DOHH2 (cell line): Measurements from ENCODE around the gene LMTK2.

Experiments
- H3F3A ChIP-seq: fragments of 200-600 bp; sonication (generic), shearing (Covaris generic); 2 replicates; pipeline ENCODE4 v1.6.0; 2016; ENCODE audit warnings: antibody characterized with exemption, mild to moderate bottlenecking; ENCODE audit not compliant: control insufficient read depth, insufficient read depth
- H3K27ac ChIP-seq: fragments of 200-600 bp; sonication (generic); 2 replicates; pipeline ENCODE4 v1.5.1; 2014; ENCODE audit warnings: low read depth, mild to moderate bottlenecking, low read length, moderate library complexity
- H3K27me3 ChIP-seq: fragments of 200-600 bp; sonication (generic); 2 replicates; pipeline ENCODE4 v1.6.1; 2014; ENCODE audit warnings: mild to moderate bottlenecking, low read length, mixed read lengths; ENCODE audit not compliant: control insufficient read depth
- H3K36me3 ChIP-seq: fragments of 200-600 bp; sonication (generic); 2 replicates; pipeline ENCODE4 v1.6.1; 2014; ENCODE audit warnings: mild to moderate bottlenecking, low read length, moderate library complexity, mixed read lengths; ENCODE audit not compliant: control insufficient read depth
- H3K4me1 ChIP-seq: fragments of 200-600 bp; sonication (generic); 2 replicates; pipeline ENCODE4 v1.6.1; 2014; ENCODE audit warnings: mild to moderate bottlenecking, low read length, mixed read lengths; ENCODE audit not compliant: control insufficient read depth
- H3K4me2 ChIP-seq: fragments of 200-600 bp; sonication (generic); 2 replicates; pipeline ENCODE4 v1.6.0; 2014; ENCODE audit warnings: mild to moderate bottlenecking, low read length, moderate library complexity
- H3K4me3 ChIP-seq: fragments of 200-600 bp; sonication (generic); 2 replicates; pipeline ENCODE4 v1.5.1; 2014; ENCODE audit warnings: mild to moderate bottlenecking, low read length, mixed read lengths
- H3K79me2 ChIP-seq: fragments of 200-600 bp; sonication (generic); 2 replicates; pipeline ENCODE4 v1.6.1; 2014; ENCODE audit warnings: mild to moderate bottlenecking, low read length, mixed read lengths; ENCODE audit not compliant: control insufficient read depth
- H3K9me2 ChIP-seq: fragments of 200-600 bp; sonication (generic); replicated peaks from 2 replicates; pipeline ENCODE4 v1.6.1; 2014; ENCODE audit warnings: mild to moderate bottlenecking, low read length, mixed read lengths; ENCODE audit not compliant: control insufficient read depth
- H3K9me3 ChIP-seq: fragments of 200-600 bp; sonication (generic); 2 replicates; pipeline ENCODE4 v1.6.1; 2014; ENCODE audit warnings: antibody characterized with exemption, low read length, mixed read lengths; ENCODE audit not compliant: control insufficient read depth, insufficient read depth
- H4K20me1 ChIP-seq: fragments of 200-600 bp; sonication (generic); 2 replicates; pipeline ENCODE4 v1.6.0; 2014; ENCODE audit warnings: low read depth, mild to moderate bottlenecking, antibody characterized with exemption, low read length, moderate library complexity; ENCODE audit not compliant: control insufficient read depth, insufficient read depth
- CTCF ChIP-seq: fragments of 200-600 bp; sonication (generic); IDR thresholded peaks from one replicate; pipeline ENCODE4 v1.5.1; 2014; ENCODE audit warnings: antibody characterized with exemption, mild to moderate bottlenecking, low read depth, low read length; ENCODE audit not compliant: poor library complexity, severe bottlenecking
- EZH2phosphoT487 ChIP-seq: fragments of 200-600 bp; sonication (generic); IDR thresholded peaks from 2 replicates; pipeline ENCODE4 v1.6.1; 2017; ENCODE audit warnings: borderline replicate concordance, mild to moderate bottlenecking, antibody characterized with exemption, low read length, moderate library complexity, mixed read lengths

LMTK2 gene

GRCh38 chr7:98151884-98152283 is 45.2 kb downstream of the LMTK2 start:
- Histone ChIP-seq H3K27ac (no peak overlapping the region), H3K79me2 (no peaks in the 10 kb centered on the region), H3F3A (no peaks in the 10 kb centered on the region), H3K9me3 (no peaks in the 10 kb centered on the region), H3K4me3 (no peak overlapping the region), H3K4me1 (peaks cover 4% of the 10 kb centered on the region), H3K36me3 (peaks cover 22% of the 10 kb centered on the region), H4K20me1 (peaks cover 14% of the 10 kb centered on the region; the same call in 1 of the 2 replicates), H3K27me3 (no peaks in the 10 kb centered on the region), H3K4me2 (no peak overlapping the region), H3K9me2 (no peaks in the 10 kb centered on the region)
- TF ChIP-seq CTCF = no peak
- no peak for TF ChIP-seq EZH2phosphoT487

- no peak overlapping the region for H3K4me3 ChIP-seq
- no peaks in the 10 kb centered on the region for H3K4me1 ChIP-seq
- no peak overlapping the region for H3K4me2 ChIP-seq
- no peaks in the 10 kb centered on the region for H3K79me2 ChIP-seq
- no peaks in the 10 kb centered on the region for H3F3A ChIP-seq
- no peaks in the 10 kb centered on the region for H3K27me3 ChIP-seq
- no peaks in the 10 kb centered on the region for H3K9me2 ChIP-seq
- peaks cover 27% of the 10 kb centered on the region for H3K36me3 ChIP-seq
- no peaks in the 10 kb centered on the region for H3K9me3 ChIP-seq
- H3K27ac ChIP-seq = no peak overlapping the region
- peaks cover 11% of the 10 kb centered on the region; the same call in 1 of the 2 replicates for H4K20me1 ChIP-seq
- TF ChIP-seq CTCF = no peak
- no peak for TF ChIP-seq EZH2phosphoT487
Measured at GRCh38 chr7:98156700-98157099, 50.0 kb downstream of the LMTK2 start.

- H3K36me3 ChIP-seq = peaks cover 25% of the 10 kb centered on the region
- H3K4me1 ChIP-seq = peaks cover 6% of the 10 kb centered on the region
- peaks cover 13% of the 10 kb centered on the region; the same call in 1 of the 2 replicates for H4K20me1 ChIP-seq
- no peaks in the 10 kb centered on the region for H3K79me2 ChIP-seq
- no peaks in the 10 kb centered on the region for H3F3A ChIP-seq
- H3K9me2 ChIP-seq = no peaks in the 10 kb centered on the region
- no peaks in the 10 kb centered on the region for H3K27me3 ChIP-seq
- TF ChIP-seq EZH2phosphoT487 (no peak), CTCF (no peak)
- no peak overlapping the region for H3K27ac ChIP-seq
- H3K9me3 ChIP-seq = no peaks in the 10 kb centered on the region
- H3K4me3 ChIP-seq = no peak overlapping the region
- H3K4me2 ChIP-seq = no peak overlapping the region
Measured at GRCh38 chr7:98157761-98158160, 51.1 kb downstream of the LMTK2 start.
